Lower leg skin (tissue), 4 donors: Measurements from ENCODE around the gene MAPK14. TPM values are rescaled to one million over a fixed set of nuclear protein-coding genes. Genes with fewer than 3 reads are reported as not detected.

ENCODE experiments used
- DNase-seq, 2 donors: peaks; one replicate each; pipeline ENCODE4 v3.0.0-alpha.2; 2019; ENCODE audit warnings: low spot score in 2 of 2
- H3K4me3 ChIP-seq: fragments of 200-600 bp; sonication (generic); 2 replicates; pipeline ENCODE4 v1.5.1; 2017; ENCODE audit warnings: mild to moderate bottlenecking, low read depth; ENCODE audit not compliant: poor library complexity, severe bottlenecking
- POLR2A ChIP-seq, 2 donors: fragments of 450-650 bp; IDR thresholded peaks; one replicate each; pipeline ENCODE4 v1.6.1; 2016 to 2017; ENCODE audit warnings: antibody characterized with exemption in 2 of 2, mild to moderate bottlenecking in 1 of 2, moderate library complexity in 1 of 2
- WGBS, 2 donors: methylation state at CpG; one replicate each; pipeline ENCODE4 v1.1.5; 2018; 5-methylcytosine and 5-hydroxymethylcytosine counted together
- intact Hi-C: fragments of 100-400 bp; cut with DNase I; formaldehyde crosslinking; loops from one replicate; pipeline ENCODE4 v1.15.0; 2023; ENCODE audit warnings: low total_unique reads
- total RNA-seq, 4 donors: library from RNA; depleted of rRNA; stranded (reverse); fragments of >200 nt; gene quantifications; one replicate each; pipeline ENCODE4 v1.1.0, GENCODE V29; 2016
- TF ChIP-seq, protein P1 (sequence below), 3 donors: fragments of 450-650 bp; IDR thresholded peaks; one replicate each; pipeline ENCODE4 v1.5.1; 2016; ENCODE audit warnings: antibody characterized with exemption in 3 of 3, mild to moderate bottlenecking in 3 of 3, moderate library complexity in 2 of 3

Gene MAPK14
- total RNA-seq, 4 donors from 2014 or later: 63.0 to 153 (median 77.7) TPM

DNA sequence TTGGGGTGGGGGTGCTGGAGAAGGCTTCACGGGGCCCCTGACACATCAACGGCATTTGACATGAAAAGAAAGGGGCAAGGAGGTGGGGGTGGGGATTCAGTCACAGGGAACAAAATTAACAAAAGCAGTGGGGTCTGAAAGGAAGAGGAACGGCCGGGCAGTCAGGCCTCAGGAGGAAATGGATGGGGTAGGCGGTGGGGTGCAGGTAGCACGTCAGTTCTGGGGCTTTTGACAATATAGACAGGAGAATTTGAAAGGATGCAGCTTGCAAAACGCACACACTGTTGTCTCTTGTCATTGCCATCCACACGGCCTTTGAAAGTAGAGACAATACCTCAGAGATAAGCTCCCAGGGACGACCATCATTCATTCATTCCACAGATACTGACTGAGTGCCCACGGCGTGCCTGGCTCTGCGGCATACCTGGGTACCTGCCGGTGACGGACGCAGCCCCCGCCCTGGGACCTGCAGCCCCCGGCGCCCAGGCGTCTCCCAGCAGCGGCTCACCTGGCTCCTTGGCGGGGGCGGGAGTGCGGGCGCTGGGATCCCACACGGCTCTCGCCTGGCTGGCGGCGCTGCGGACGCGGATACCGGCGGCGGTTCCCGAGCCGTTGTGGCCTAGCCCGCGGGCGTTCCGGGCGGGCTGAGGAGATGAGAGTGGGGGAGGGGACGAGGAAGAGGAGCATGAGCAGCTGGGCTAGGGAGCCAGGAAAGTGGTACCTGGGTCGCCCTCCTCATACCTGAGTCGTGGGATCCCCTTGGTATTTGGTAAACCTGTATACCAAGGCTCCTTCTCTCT is 3.4 kb upstream of the MAPK14 start, which contains the start of gene SLC26A8:
Gene SLC26A8, minus strand, starts transcription at position 646 of the 800 bp plus-strand sequence. CDS start 4,934 bp downstream, outside the sequence.
- TF ChIP-seq, protein P1, sequence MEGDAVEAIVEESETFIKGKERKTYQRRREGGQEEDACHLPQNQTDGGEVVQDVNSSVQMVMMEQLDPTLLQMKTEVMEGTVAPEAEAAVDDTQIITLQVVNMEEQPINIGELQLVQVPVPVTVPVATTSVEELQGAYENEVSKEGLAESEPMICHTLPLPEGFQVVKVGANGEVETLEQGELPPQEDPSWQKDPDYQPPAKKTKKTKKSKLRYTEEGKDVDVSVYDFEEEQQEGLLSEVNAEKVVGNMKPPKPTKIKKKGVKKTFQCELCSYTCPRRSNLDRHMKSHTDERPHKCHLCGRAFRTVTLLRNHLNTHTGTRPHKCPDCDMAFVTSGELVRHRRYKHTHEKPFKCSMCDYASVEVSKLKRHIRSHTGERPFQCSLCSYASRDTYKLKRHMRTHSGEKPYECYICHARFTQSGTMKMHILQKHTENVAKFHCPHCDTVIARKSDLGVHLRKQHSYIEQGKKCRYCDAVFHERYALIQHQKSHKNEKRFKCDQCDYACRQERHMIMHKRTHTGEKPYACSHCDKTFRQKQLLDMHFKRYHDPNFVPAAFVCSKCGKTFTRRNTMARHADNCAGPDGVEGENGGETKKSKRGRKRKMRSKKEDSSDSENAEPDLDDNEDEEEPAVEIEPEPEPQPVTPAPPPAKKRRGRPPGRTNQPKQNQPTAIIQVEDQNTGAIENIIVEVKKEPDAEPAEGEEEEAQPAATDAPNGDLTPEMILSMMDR (IDR thresholded peaks at IDR 0.05): no peak
- TF ChIP-seq POLR2A (IDR thresholded peaks at IDR 0.05): no peak
- H3K4me3 ChIP-seq: no peak within 1 kb of the TSS
- no peak for DNase-seq
- intact Hi-C loops: no loop called here
- 21 to 40% methylated on average over 24 to 31 of the region's 44 CpGs for WGBS, 2 donors

DNA sequence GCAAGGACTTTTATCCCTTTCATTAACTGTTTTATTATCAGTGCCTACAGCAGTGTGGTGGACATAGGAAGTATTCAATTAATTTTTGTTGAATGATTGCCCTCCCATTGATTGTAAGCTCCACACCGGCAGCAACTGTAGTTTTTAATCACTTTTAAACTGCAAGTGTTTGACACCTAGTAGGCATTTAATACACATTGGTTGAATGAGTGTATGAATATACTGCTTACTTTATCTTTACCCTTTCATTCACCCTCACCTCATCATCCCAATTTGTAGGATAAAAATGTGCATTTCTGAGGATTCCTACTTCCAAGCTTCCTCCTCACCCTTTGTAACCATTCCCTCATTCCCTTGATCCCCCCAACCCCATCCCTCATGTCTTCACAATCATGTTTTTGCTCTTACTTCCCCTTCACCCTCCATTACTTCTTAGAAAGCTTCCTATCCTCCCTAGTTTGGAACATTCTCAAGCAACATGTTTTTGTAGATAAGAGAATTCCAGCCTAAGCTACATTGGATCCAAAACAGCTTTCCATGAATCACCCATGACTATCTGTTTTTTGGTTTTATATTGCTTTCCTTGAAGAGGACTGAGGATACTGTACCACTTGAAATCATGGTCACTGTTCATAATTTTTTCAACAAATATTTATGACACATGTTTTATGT is 2.2 kb upstream of the MAPK14 start:
- WGBS, 2 donors: 88 to 100% methylated on average over 1 of the region's 1 CpG
- no peak overlapping the region for H3K4me3 ChIP-seq
- TF ChIP-seq, protein P1 (IDR thresholded peaks at IDR 0.05): no peak
- TF ChIP-seq POLR2A (IDR thresholded peaks at IDR 0.05): no peak
- DNase-seq: no peak
- intact Hi-C loops: loop anchor here (5.0 kb wide), 2 partner anchors 67 to 337 kb away; no protein-coding TSS in a partner anchor

DNA sequence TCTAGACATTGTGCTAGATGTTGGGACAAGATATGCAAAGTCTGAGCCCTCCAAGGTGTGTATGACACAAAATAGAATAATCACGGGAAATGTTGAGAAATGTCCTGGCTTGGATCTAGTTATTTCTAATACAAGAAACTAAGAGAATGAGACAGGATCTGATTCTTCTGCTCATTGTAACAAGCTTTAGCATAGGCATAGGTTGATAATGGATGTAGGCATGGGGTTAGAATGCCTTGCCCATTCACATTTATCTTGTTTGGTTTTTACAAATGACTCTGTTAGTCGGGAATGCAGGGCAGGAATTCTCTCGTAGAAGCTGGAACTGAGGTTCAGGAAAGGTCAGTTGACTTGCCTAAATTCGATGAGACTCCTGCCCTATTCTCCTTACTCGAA is 1.7 kb upstream of the MAPK14 start:
- intact Hi-C loops: loop anchor here (5.0 kb wide), 2 partner anchors 66 to 336 kb away; no protein-coding TSS in a partner anchor
- no peak for DNase-seq
- no peak overlapping the region for H3K4me3 ChIP-seq
- 76% methylated on average over 5 of the region's 5 CpGs for WGBS, 2 donors
- TF ChIP-seq, protein P1 (IDR thresholded peaks at IDR 0.05): no peak
- no peak for TF ChIP-seq POLR2A (IDR thresholded peaks at IDR 0.05)

DNA sequence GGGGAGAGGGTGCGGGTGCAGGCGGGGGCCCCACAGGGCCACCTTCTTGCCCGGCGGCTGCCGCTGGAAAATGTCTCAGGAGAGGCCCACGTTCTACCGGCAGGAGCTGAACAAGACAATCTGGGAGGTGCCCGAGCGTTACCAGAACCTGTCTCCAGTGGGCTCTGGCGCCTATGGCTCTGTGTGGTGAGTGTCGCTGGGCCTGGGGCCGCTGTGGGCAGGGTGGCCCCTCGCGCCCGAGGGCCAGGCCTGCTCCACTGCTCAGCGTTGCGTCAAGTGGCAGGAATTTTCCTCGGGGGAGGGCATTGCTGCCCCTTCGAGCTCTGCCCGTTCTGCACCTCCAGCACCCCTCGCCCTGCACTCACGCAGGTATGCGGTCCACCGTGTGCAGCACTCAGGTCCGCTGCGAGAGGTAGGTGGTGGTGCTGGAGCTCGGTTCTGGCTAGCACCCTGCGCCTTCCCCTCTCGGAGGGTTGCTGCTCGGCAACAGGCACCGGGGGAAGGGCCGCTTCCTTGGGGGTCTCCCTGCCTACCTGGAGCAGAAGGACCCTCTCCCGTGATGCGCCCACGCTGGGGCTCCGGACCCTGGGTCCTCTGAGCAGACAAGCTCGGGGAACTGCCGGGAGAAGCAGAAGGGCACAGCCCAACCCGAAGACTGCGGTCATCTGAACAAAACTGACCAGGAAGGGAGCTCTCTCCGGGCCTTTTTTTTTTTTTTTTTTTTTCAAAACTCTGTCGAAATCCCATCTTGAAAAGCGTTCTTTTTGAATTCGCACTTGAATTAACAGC is 674 bp downstream of the MAPK14 start:
- intact Hi-C loops: loop anchor here (5.0 kb wide), 2 partner anchors 64 to 334 kb away; no protein-coding TSS in a partner anchor
- DNase-seq: peak; percentile 39 to 90

DNA sequence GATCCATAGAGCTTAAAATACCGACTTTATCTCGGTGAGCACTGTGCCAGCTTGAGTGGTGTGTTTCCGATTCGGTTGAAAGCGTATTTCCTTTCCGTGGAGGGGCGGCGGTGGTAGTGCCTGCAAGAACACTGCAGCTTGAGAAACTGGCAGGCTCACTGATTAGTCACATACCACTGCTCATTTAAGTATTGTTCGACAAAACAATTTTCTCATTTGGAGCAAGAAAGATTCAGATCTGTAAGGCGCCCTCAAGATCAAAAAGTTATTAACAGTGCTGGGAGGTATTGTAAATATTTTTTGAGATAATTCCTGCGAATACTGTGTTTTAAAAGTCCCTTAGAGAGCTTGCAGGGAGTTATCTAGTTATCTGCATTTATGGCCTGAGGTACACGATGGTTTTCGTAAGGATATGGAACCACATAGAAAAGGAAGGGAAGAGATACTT is 1.3 kb downstream of the MAPK14 start:
- H3K4me3 ChIP-seq: peak overlapping the region; percentile 95
- DNase-seq: peak; percentile 84 to 94
- 0 to 1% methylated on average over 13 of the region's 13 CpGs for WGBS, 2 donors
- intact Hi-C loops: loop anchor here (5.0 kb wide), 2 partner anchors 63 to 333 kb away; no protein-coding TSS in a partner anchor
- no peak for TF ChIP-seq POLR2A (IDR thresholded peaks at IDR 0.05)
- TF ChIP-seq, protein P1 (IDR thresholded peaks at IDR 0.05): no peak

More for the DNA sequence above, 674 bp downstream of the MAPK14 start:
- H3K4me3 ChIP-seq: peak overlapping the region; percentile 95
- 0 to 1% methylated on average over 23 to 36 of the region's 44 CpGs for WGBS, 2 donors
- TF ChIP-seq, protein P1 (IDR thresholded peaks at IDR 0.05): no peak
- TF ChIP-seq POLR2A (IDR thresholded peaks at IDR 0.05): no peak
